HL-60 (cell line): ENCODE results near the gene RNF227.

ENCODE experiments used
- GABPA ChIP-seq: IDR thresholded peaks from 2 replicates; pipeline ENCODE4 v1.6.1; 2012; ENCODE audit warnings: low read depth
- POLR2AphosphoS5 ChIP-seq: IDR thresholded peaks from 2 replicates; pipeline ENCODE4 v1.6.1; 2012; ENCODE audit warnings: low read depth
- TF ChIP-seq, protein P1 (sequence below): IDR thresholded peaks from one replicate; pipeline ENCODE4 v1.5.1; 2011; ENCODE audit warnings: low read length, control low read depth, inconsistent platforms; ENCODE audit not compliant: insufficient read depth
- TF ChIP-seq, protein P2 (sequence below): IDR thresholded peaks from 2 replicates; pipeline ENCODE4 v1.6.1; 2012; ENCODE audit warnings: low read depth; ENCODE audit not compliant: insufficient replicate concordance

DNA sequence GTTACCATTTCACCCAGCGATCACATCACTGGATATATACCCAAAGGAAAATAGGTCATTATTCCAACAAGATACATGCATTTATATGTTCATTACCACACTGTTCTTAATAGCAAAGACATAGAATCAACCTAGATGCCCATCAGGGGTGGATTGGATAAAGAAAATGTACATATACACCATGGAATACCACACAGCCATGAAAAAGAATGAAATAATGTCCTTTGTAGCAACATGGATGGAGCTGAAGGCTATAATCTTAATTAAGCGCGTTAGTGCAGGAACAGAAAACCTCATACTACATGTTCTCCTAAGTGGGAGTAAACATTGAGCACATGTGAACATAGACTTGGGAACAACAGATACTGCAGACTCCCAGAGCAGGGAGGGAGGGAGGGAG lies 34.5 kb upstream of the RNF227 start:
- TF ChIP-seq, protein P1, sequence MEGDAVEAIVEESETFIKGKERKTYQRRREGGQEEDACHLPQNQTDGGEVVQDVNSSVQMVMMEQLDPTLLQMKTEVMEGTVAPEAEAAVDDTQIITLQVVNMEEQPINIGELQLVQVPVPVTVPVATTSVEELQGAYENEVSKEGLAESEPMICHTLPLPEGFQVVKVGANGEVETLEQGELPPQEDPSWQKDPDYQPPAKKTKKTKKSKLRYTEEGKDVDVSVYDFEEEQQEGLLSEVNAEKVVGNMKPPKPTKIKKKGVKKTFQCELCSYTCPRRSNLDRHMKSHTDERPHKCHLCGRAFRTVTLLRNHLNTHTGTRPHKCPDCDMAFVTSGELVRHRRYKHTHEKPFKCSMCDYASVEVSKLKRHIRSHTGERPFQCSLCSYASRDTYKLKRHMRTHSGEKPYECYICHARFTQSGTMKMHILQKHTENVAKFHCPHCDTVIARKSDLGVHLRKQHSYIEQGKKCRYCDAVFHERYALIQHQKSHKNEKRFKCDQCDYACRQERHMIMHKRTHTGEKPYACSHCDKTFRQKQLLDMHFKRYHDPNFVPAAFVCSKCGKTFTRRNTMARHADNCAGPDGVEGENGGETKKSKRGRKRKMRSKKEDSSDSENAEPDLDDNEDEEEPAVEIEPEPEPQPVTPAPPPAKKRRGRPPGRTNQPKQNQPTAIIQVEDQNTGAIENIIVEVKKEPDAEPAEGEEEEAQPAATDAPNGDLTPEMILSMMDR: no peak
- TF ChIP-seq POLR2AphosphoS5: no peak
- TF ChIP-seq, protein P2, sequence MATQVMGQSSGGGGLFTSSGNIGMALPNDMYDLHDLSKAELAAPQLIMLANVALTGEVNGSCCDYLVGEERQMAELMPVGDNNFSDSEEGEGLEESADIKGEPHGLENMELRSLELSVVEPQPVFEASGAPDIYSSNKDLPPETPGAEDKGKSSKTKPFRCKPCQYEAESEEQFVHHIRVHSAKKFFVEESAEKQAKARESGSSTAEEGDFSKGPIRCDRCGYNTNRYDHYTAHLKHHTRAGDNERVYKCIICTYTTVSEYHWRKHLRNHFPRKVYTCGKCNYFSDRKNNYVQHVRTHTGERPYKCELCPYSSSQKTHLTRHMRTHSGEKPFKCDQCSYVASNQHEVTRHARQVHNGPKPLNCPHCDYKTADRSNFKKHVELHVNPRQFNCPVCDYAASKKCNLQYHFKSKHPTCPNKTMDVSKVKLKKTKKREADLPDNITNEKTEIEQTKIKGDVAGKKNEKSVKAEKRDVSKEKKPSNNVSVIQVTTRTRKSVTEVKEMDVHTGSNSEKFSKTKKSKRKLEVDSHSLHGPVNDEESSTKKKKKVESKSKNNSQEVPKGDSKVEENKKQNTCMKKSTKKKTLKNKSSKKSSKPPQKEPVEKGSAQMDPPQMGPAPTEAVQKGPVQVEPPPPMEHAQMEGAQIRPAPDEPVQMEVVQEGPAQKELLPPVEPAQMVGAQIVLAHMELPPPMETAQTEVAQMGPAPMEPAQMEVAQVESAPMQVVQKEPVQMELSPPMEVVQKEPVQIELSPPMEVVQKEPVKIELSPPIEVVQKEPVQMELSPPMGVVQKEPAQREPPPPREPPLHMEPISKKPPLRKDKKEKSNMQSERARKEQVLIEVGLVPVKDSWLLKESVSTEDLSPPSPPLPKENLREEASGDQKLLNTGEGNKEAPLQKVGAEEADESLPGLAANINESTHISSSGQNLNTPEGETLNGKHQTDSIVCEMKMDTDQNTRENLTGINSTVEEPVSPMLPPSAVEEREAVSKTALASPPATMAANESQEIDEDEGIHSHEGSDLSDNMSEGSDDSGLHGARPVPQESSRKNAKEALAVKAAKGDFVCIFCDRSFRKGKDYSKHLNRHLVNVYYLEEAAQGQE: no peak
- TF ChIP-seq GABPA: no peak
